Gastrocnemius medialis (tissue), 4 donors: ENCODE measurements around the gene PDCD10. TPM values are rescaled to one million over a fixed set of nuclear protein-coding genes. Genes with fewer than 3 reads are reported as not detected.

Experiments used
- ATAC-seq, 2 donors: fragments of 150-250 bp; one replicate each; pipeline ENCODE4 v1.9.1; 2016
- DNase-seq, 2 donors: peaks; one replicate each; pipeline ENCODE4 v3.0.0-alpha.2; 2019
- H3K27ac ChIP-seq, 4 donors: fragments of 200-600 bp; sonication (generic); 1 replicate in 1 of 4; 2 replicates in 3 of 4; pipeline ENCODE4 v1.5.1; 2016 to 2018; ENCODE audit warnings: mild to moderate bottlenecking in 2 of 4, moderate library complexity in 1 of 4
- H3K27me3 ChIP-seq, 3 donors: fragments of 200-600 bp; sonication (generic) in 2 of 3; 1 replicate in 1 of 3; 2 replicates in 2 of 3; pipeline versions ENCODE4 v1.5.1 to v1.6.0; 2016 to 2019; ENCODE audit warnings: mild to moderate bottlenecking in 1 of 3, moderate library complexity in 1 of 3
- H3K36me3 ChIP-seq, 2 donors: fragments of 200-600 bp; sonication (generic) in 1 of 2; one replicate each; pipeline ENCODE4 v1.5.1; 2017 to 2018
- H3K4me1 ChIP-seq, 2 donors: fragments of 200-600 bp; sonication (generic) in 1 of 2; one replicate each; pipeline ENCODE4 v1.5.1; 2016 to 2017; ENCODE audit warnings: mild to moderate bottlenecking in 2 of 2
- H3K4me3 ChIP-seq, 4 donors: fragments of 200-600 bp; sonication (generic) in 3 of 4; 1 replicate in 1 of 4; 2 replicates in 3 of 4; pipeline ENCODE4 v1.5.1; 2016 to 2019; ENCODE audit warnings: mild to moderate bottlenecking in 2 of 4
- H3K9me3 ChIP-seq, 3 donors: fragments of 200-600 bp; sonication (generic) in 2 of 3; 1 replicate in 1 of 3; 2 replicates in 2 of 3; pipeline ENCODE4 v1.5.1; 2016 to 2019
- CTCF ChIP-seq, 5 experiments: fragments of 450-650 bp in 3 of 5; fragments of 200-600 bp in 2 of 5; sonication (generic) in 2 of 5; IDR thresholded peaks in 4 of 5; conservative IDR thresholded peaks in 1 of 5; 1 replicate in 4 of 5; 2 replicates in 1 of 5; pipeline ENCODE4 v1.5.1; 2016 to 2019; ENCODE audit warnings: antibody characterized with exemption in 5 of 5, mild to moderate bottlenecking in 3 of 5, moderate library complexity in 3 of 5
- POLR2A ChIP-seq, 2 donors: fragments of 450-650 bp; IDR thresholded peaks; one replicate each; pipeline ENCODE4 v1.6.1; 2017; ENCODE audit warnings: antibody characterized with exemption in 2 of 2, mild to moderate bottlenecking in 2 of 2, moderate library complexity in 2 of 2
- in situ Hi-C, 4 donors: fragments of 200-750 bp; cut with MboI; loops; one replicate each; pipeline versions ENCODE4 v1.15.0 to v1.8.0; 2017; ENCODE audit warnings: low sequenced_read_pairs in 4 of 4
- intact Hi-C: fragments of 100-400 bp; cut with DNase I; formaldehyde crosslinking; loops from one replicate; pipeline ENCODE4 v1.15.1; 2023; ENCODE audit warnings: low total_unique reads
- total RNA-seq, 4 donors: library from RNA; depleted of rRNA; stranded (reverse); fragments of >200 nt; gene quantifications; one replicate each; pipeline versions ENCODE4 v1.1.0 to v1.2.3, GENCODE V29; 2016

Gene PDCD10
- total RNA-seq, 4 donors from 2014 or later = 25.7 to 32.6 (median 31.6) TPM

GRCh38 chr3:167673221-167673620 lies 61.5 kb downstream of the PDCD10 start:
- H3K27me3 ChIP-seq = no peaks in the 10 kb centered on the region
- H3K36me3 ChIP-seq = peaks cover 0 to 41% of the 10 kb centered on the region in 2 donors

GRCh38 chr3:167671878-167672427 lies 62.7 kb downstream of the PDCD10 start:
- no peak overlapping the region for H3K4me3 ChIP-seq
- no peak for DNase-seq
- H3K9me3 ChIP-seq = peaks cover 0 to 18% (median 0%) of the 10 kb centered on the region in 3 donors
- TF ChIP-seq CTCF (IDR thresholded peaks at IDR 0.05 in 4 of 5, conservative IDR thresholded peaks at IDR 0.05 in 1 of 5) (no peak), POLR2A (IDR thresholded peaks at IDR 0.05) (no peak)
- intact Hi-C loops = no loop called here
- no peaks in the 10 kb centered on the region for H3K27me3 ChIP-seq
- H3K36me3 ChIP-seq = peaks cover 0 to 34% of the 10 kb centered on the region in 2 donors
- no peaks in the 10 kb centered on the region for H3K4me1 ChIP-seq
- no peak overlapping the region for H3K27ac ChIP-seq
- ATAC-seq = no peak
- in situ Hi-C loops = no loop called here

More at GRCh38 chr3:167673221-167673620, 61.5 kb downstream of the PDCD10 start:
- no peaks in the 10 kb centered on the region for H3K4me1 ChIP-seq
- DNase-seq = no peak
- H3K27ac ChIP-seq = no peak overlapping the region
- peaks cover 0 to 18% (median 0%) of the 10 kb centered on the region in 3 donors for H3K9me3 ChIP-seq
- no peak for TF ChIP-seq POLR2A (IDR thresholded peaks at IDR 0.05)
- no peak for TF ChIP-seq CTCF (IDR thresholded peaks at IDR 0.05 in 4 of 5, conservative IDR thresholded peaks at IDR 0.05 in 1 of 5)
- no peak overlapping the region for H3K4me3 ChIP-seq
- intact Hi-C loops = no loop called here
- in situ Hi-C loops = no loop called here
- no peak for ATAC-seq

- DNase-seq = no peak
- intact Hi-C loops (no loop called here), in situ Hi-C loops (no loop called here)
- H3K27me3 ChIP-seq = no peaks in the 10 kb centered on the region
- H3K36me3 ChIP-seq = peaks cover 0 to 12% of the 10 kb centered on the region in 2 donors
- ATAC-seq = no peak
- H3K4me1 ChIP-seq = no peaks in the 10 kb centered on the region
- no peaks in the 10 kb centered on the region for H3K9me3 ChIP-seq
- TF ChIP-seq CTCF (IDR thresholded peaks at IDR 0.05 in 4 of 5, conservative IDR thresholded peaks at IDR 0.05 in 1 of 5) (no peak), POLR2A (IDR thresholded peaks at IDR 0.05) (no peak)
- no peak overlapping the region for H3K27ac ChIP-seq
- no peak overlapping the region for H3K4me3 ChIP-seq
These were observed 65.0 kb downstream of the PDCD10 start for GRCh38 chr3:167669699-167670098.

GRCh38 chr3:167668651-167669050 lies 66.0 kb downstream of the PDCD10 start:
- intact Hi-C loops (no loop called here), in situ Hi-C loops (no loop called here)
- no peaks in the 10 kb centered on the region for H3K9me3 ChIP-seq
- H3K27ac ChIP-seq = no peak overlapping the region
- TF ChIP-seq POLR2A (IDR thresholded peaks at IDR 0.05) (no peak), CTCF (IDR thresholded peaks at IDR 0.05 in 4 of 5, conservative IDR thresholded peaks at IDR 0.05 in 1 of 5) (no peak)
- no peak overlapping the region for H3K4me3 ChIP-seq
- DNase-seq (no peak), ATAC-seq (no peak)
- H3K36me3 ChIP-seq = peaks cover 0 to 7% of the 10 kb centered on the region in 2 donors
- no peaks in the 10 kb centered on the region for H3K27me3 ChIP-seq
- no peaks in the 10 kb centered on the region for H3K4me1 ChIP-seq

GRCh38 chr3:167666563-167666962 lies 68.1 kb downstream of the PDCD10 start:
- ATAC-seq (no peak), DNase-seq (no peak)
- H3K4me3 ChIP-seq = no peak overlapping the region
- H3K27ac ChIP-seq = no peak overlapping the region
- intact Hi-C loops = no loop called here
- TF ChIP-seq POLR2A (IDR thresholded peaks at IDR 0.05) (no peak), CTCF (IDR thresholded peaks at IDR 0.05 in 4 of 5, conservative IDR thresholded peaks at IDR 0.05 in 1 of 5) (no peak)
- H3K9me3 ChIP-seq = no peaks in the 10 kb centered on the region
- H3K4me1 ChIP-seq = no peaks in the 10 kb centered on the region
- no peaks in the 10 kb centered on the region for H3K36me3 ChIP-seq
- in situ Hi-C loops = no loop called here
- no peaks in the 10 kb centered on the region for H3K27me3 ChIP-seq
